Keratinocyte (primary cell): Measurements from ENCODE around the gene CFAP53.

Experiments used
- CTCF ChIP-seq, 3 experiments: IDR thresholded peaks in 1 of 3; conservative IDR thresholded peaks in 1 of 3; optimal IDR thresholded peaks in 1 of 3; 2 replicates in 2 of 3; 3 replicates in 1 of 3; pipeline versions ENCODE3 to v1.5.1; 2011; ENCODE audit warnings: low read length in 3 of 3, mild to moderate bottlenecking in 3 of 3, moderate library complexity in 2 of 3, control low read depth in 1 of 3, inconsistent platforms in 1 of 3; ENCODE audit not compliant: insufficient read depth in 2 of 3; ENCODE audit errors: extremely low read depth in 1 of 3
- EZH2 ChIP-seq: IDR thresholded peaks from one replicate; pipeline ENCODE4 v1.6.1; 2012; ENCODE audit warnings: inconsistent platforms, mild to moderate bottlenecking, low read length, moderate library complexity

- TF ChIP-seq CTCF (optimal IDR thresholded peaks at IDR 0.05 in 1 of 3, IDR thresholded peaks at IDR 0.05 in 1 of 3, conservative IDR thresholded peaks at IDR 0.05 in 1 of 3; ENCODE audit: extremely low read depth in 1 of 3, insufficient read depth in 2 of 3, low read length in 3 of 3): peak; percentile 56 to 67 (median 58)
- TF ChIP-seq EZH2: no peak
Measured at GRCh38 chr18:50218432-50219197, 47.7 kb downstream of the CFAP53 start.
